OCI-LY3 (cell line): ENCODE results near the gene RFX2.

Experiments
- H2AFZ ChIP-seq: fragments of 200-600, 300-600 bp; shearing (Covaris generic); 2 replicates; pipeline ENCODE4 v1.6.0; 2014; ENCODE audit warnings: antibody characterized with exemption, low read depth, low read length
- H3K27ac ChIP-seq: fragments of 200-600, 300-600 bp; sonication (generic); 2 replicates; pipeline ENCODE4 v1.5.1; 2014; ENCODE audit warnings: mild to moderate bottlenecking, low read length, moderate library complexity, mixed read lengths
- H3K27me3 ChIP-seq: fragments of 200-600, 300-600 bp; sonication (generic); 2 replicates; pipeline ENCODE4 v1.6.1; 2014; ENCODE audit warnings: low read depth, low read length, mixed read lengths
- H3K36me3 ChIP-seq: fragments of 200-600, 300-600 bp; sonication (generic); replicated peaks from 2 replicates; pipeline ENCODE3; 2014; ENCODE audit warnings: low read depth, low read length, mixed read lengths
- H3K4me1 ChIP-seq: fragments of 300-600, 200-600 bp; sonication (generic); 2 replicates; pipeline ENCODE4 v1.6.1; 2014; ENCODE audit warnings: low read length, mixed read lengths
- H3K4me2 ChIP-seq: fragments of 200-600, 300-600 bp; sonication (generic); 2 replicates; pipeline ENCODE4 v1.6.1; 2014; ENCODE audit warnings: low read length, mixed read lengths
- H3K4me3 ChIP-seq: fragments of 300-600, 200-600 bp; sonication (generic); 2 replicates; pipeline ENCODE4 v1.5.1; 2014; ENCODE audit warnings: antibody characterized with exemption, mild to moderate bottlenecking, low read length, moderate library complexity
- H3K79me2 ChIP-seq: fragments of 300-600, 200-600 bp; shearing (Covaris generic); 2 replicates; pipeline ENCODE4 v1.6.1; 2014; ENCODE audit warnings: mild to moderate bottlenecking, low read length, mixed read lengths
- H3K9ac ChIP-seq: fragments of 300-600, 200-600 bp; shearing (Covaris generic); 2 replicates; pipeline ENCODE4 v1.6.0; 2014; ENCODE audit warnings: mild to moderate bottlenecking, low read length, moderate library complexity
- H3K9me3 ChIP-seq: fragments of 200-600, 300-600 bp; shearing (Covaris generic); 2 replicates; pipeline ENCODE4 v1.6.1; 2014; ENCODE audit warnings: low read length, mixed read lengths; ENCODE audit not compliant: insufficient read depth
- H4K20me1 ChIP-seq: fragments of 200-600, 300-600 bp; sonication (generic); 2 replicates; pipeline ENCODE4 v1.6.1; 2016; ENCODE audit warnings: low read length, mixed read lengths; ENCODE audit not compliant: insufficient read depth
- EZH2phosphoT487 ChIP-seq: fragments of 200-600 bp; shearing (Covaris generic); IDR thresholded peaks from 2 replicates; pipeline ENCODE4 v1.6.1; 2018; ENCODE audit warnings: antibody characterized with exemption, mixed run types, low read depth
- TF ChIP-seq, protein P1 (sequence below): fragments of 200-600, 300-600 bp; sonication (generic); IDR thresholded peaks from 2 replicates; pipeline ENCODE4 v1.5.1; 2014; ENCODE audit warnings: antibody characterized with exemption, low read length, low read depth

Gene RFX2

DNA sequence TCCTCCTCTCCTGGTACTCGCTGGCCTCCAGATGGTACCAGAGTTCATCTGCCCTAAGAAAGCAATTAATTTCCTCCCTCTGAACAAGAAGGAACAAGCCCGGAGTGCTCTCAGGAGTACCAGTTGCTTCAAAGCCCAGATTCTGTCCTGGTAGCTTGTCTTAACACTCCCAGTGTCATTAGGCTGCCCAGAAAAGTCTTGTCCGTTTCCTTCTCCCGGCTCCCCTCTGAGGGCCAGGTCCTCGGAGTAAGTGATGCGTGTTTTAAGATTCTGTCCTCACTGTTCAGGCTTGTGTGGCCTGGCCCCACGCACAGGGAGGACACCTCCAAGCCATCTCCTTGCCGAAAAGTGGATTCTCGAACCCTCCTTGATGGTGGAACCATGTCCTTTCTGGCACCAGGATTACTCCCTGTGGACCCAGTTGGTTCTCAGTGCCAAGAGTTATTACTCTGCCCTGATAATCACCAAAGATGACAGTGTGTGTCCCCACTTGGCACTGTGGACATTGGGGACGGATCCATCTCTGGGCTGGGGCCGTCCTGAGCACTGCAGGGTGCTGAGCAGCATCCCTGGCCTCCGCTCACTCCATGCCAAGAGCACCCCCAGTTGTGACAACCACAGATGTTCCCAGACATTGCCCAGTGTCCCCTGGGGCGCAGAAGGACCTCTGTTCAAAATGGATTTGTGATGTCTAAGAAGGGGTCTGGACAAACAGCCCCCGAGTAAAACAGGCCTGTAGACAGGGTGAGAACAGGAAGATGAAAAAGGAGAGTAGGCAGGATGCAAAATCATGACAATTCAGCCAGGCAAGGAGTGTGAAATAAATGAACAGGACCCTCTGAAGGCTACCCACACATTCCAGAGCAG, 52.4 kb downstream of the RFX2 start:
- Histone ChIP-seq H3K9ac (no peak overlapping the region), H3K27ac (no peak overlapping the region), H3K4me3 (no peak overlapping the region), H3K4me1 (no peaks in the 10 kb centered on the region), H3K36me3 (no peaks in the 10 kb centered on the region), H3K9me3 (no peaks in the 10 kb centered on the region), H3K79me2 (no peaks in the 10 kb centered on the region), H4K20me1 (no peaks in the 10 kb centered on the region), H3K27me3 (no peaks in the 10 kb centered on the region), H3K4me2 (no peak overlapping the region), H2AFZ (no peak overlapping the region)
- TF ChIP-seq EZH2phosphoT487 = no peak
- TF ChIP-seq, protein P1, sequence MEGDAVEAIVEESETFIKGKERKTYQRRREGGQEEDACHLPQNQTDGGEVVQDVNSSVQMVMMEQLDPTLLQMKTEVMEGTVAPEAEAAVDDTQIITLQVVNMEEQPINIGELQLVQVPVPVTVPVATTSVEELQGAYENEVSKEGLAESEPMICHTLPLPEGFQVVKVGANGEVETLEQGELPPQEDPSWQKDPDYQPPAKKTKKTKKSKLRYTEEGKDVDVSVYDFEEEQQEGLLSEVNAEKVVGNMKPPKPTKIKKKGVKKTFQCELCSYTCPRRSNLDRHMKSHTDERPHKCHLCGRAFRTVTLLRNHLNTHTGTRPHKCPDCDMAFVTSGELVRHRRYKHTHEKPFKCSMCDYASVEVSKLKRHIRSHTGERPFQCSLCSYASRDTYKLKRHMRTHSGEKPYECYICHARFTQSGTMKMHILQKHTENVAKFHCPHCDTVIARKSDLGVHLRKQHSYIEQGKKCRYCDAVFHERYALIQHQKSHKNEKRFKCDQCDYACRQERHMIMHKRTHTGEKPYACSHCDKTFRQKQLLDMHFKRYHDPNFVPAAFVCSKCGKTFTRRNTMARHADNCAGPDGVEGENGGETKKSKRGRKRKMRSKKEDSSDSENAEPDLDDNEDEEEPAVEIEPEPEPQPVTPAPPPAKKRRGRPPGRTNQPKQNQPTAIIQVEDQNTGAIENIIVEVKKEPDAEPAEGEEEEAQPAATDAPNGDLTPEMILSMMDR = no peak

- H3K4me3 ChIP-seq = no peak overlapping the region
- H3K36me3 ChIP-seq = no peaks in the 10 kb centered on the region
Observed at GRCh38 chr19:6056801-6057650, 53.3 kb downstream of the RFX2 start.

DNA sequence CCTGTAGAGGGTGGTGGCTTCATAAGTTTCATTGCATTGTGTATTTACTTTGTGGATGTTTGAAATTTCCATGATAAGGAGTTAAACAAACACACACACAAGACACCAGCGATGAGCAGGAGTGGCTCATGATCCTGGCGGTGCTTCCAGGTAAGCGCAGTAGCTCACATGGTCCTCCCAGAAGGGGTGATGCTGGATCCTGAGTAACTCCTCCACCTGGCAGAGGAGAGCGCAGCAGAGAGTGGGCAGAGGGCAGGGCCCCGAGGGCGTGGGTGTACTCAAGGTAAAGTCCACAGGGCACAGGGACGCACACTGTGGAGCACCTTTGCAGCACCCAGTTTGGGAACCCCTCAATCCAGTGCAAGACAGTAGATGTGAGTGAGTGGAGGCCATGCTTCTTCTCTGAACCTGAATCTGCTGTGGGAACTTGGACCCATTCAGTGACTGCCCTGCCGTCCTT, 54.0 kb downstream of the RFX2 start:
- no peaks in the 10 kb centered on the region for H4K20me1 ChIP-seq
- H3K4me2 ChIP-seq = no peak overlapping the region
- no peaks in the 10 kb centered on the region for H3K36me3 ChIP-seq
- H3K4me1 ChIP-seq = no peaks in the 10 kb centered on the region
- H2AFZ ChIP-seq = no peak overlapping the region
- no peak for TF ChIP-seq EZH2phosphoT487
- TF ChIP-seq, protein P1 = no peak
- no peaks in the 10 kb centered on the region for H3K9me3 ChIP-seq
- no peak overlapping the region for H3K4me3 ChIP-seq
- H3K27me3 ChIP-seq = no peaks in the 10 kb centered on the region
- H3K79me2 ChIP-seq = no peaks in the 10 kb centered on the region
- no peak overlapping the region for H3K9ac ChIP-seq
- no peak overlapping the region for H3K27ac ChIP-seq

More at GRCh38 chr19:6056801-6057650, 53.3 kb downstream of the RFX2 start:
- H3K27ac ChIP-seq = no peak overlapping the region
- H3K79me2 ChIP-seq = no peaks in the 10 kb centered on the region
- no peak overlapping the region for H3K4me2 ChIP-seq
- no peak overlapping the region for H2AFZ ChIP-seq
- no peaks in the 10 kb centered on the region for H3K4me1 ChIP-seq
- no peaks in the 10 kb centered on the region for H4K20me1 ChIP-seq
- H3K9me3 ChIP-seq = no peaks in the 10 kb centered on the region
- H3K9ac ChIP-seq = no peak overlapping the region
- no peak for TF ChIP-seq EZH2phosphoT487
- TF ChIP-seq, protein P1 = no peak
- H3K27me3 ChIP-seq = no peaks in the 10 kb centered on the region
